ENCODE measurements around the gene SPOP.

DNA sequence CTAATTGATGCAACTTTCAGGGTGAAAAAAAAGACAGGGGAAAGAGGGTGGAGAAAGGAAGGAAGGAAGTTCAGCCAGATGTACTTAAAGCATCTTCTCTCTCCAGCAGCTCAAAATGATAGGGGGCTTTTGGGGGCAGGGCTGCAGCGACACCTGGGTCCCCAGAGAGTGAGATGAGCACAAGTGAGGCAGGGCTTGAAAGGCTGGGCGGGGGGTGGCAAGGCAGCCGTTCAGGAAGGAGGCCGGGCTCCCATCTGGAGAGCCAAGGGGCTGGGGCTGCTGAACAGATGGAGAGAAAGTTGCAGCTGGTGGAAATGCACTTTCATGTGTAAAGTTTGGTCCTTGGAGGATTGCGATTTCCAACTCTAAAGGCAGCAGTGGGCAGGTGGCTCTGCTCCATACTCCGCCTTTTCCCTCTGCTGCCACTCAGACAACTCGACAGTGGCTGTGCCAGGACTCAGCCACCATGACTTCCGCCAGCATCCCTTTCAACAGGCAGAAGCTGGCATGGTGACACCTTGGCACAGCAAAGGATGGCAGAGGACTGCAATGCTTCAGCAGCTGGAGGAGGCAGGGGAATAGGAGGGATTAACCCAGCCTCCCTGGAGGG is 22.2 kb upstream of the SPOP start:
- TF ChIP-seq CTCF (IDR thresholded peaks at IDR 0.05), result no peak
- TF ChIP-seq POLR2A (IDR thresholded peaks at IDR 0.05), result no peak
